ENCODE data around the gene VWA3A. TPM values are rescaled to one million over a fixed set of nuclear protein-coding genes. Genes with fewer than 3 reads are reported as not detected.

The VWA3A gene
- total RNA-seq, 1 donor, result 0.36 TPM

- Histone ChIP-seq H3K79me2 (ENCODE audit: insufficient read depth, low read length) (no peaks in the 10 kb centered on the region), H3K4me3 (ENCODE audit: insufficient read depth, low read length) (no peak overlapping the region), H3K4me2 (ENCODE audit: insufficient read depth, low read length) (no peak overlapping the region), H3K36me3 (ENCODE audit: insufficient read depth, low read length) (no peaks in the 10 kb centered on the region), H4K20me1 (ENCODE audit: insufficient read depth, low read length) (no peaks in the 10 kb centered on the region), H3K27ac (ENCODE audit: low read depth, low read length) (no peak overlapping the region), H3K27me3 (ENCODE audit: insufficient read depth, low read length) (no peaks in the 10 kb centered on the region), H2AFZ (ENCODE audit: low read length) (no peak overlapping the region), H3K9me3 (ENCODE audit: low read depth, low read length) (no peaks in the 10 kb centered on the region), H3K4me1 (ENCODE audit: insufficient read depth, low read length) (no peaks in the 10 kb centered on the region)
- peak; percentile 27 for DNase-seq (ENCODE audit: insufficient read length, low spot score, missing footprints)
- TF ChIP-seq CTCF (IDR thresholded peaks at IDR 0.05; ENCODE audit: extremely low read depth, low read depth, low read length), result no peak
These were observed 85.9 kb downstream of the VWA3A start for GRCh38 chr16:22177968-22178930.

- Histone ChIP-seq H4K20me1 (ENCODE audit: insufficient read depth, low read length) (no peaks in the 10 kb centered on the region), H3K36me3 (ENCODE audit: insufficient read depth, low read length) (no peaks in the 10 kb centered on the region), H3K79me2 (ENCODE audit: insufficient read depth, low read length) (no peaks in the 10 kb centered on the region), H3K9me3 (ENCODE audit: low read depth, low read length) (no peaks in the 10 kb centered on the region), H3K4me2 (ENCODE audit: insufficient read depth, low read length) (no peak overlapping the region), H3K27ac (ENCODE audit: low read depth, low read length) (no peak overlapping the region), H3K27me3 (ENCODE audit: insufficient read depth, low read length) (no peaks in the 10 kb centered on the region), H3K4me1 (ENCODE audit: insufficient read depth, low read length) (no peaks in the 10 kb centered on the region), H2AFZ (ENCODE audit: low read length) (no peak overlapping the region), H3K4me3 (ENCODE audit: insufficient read depth, low read length) (no peak overlapping the region)
- TF ChIP-seq CTCF (IDR thresholded peaks at IDR 0.05; ENCODE audit: extremely low read depth, low read depth, low read length), result no peak
- DNase-seq (ENCODE audit: insufficient read length, low spot score, missing footprints), result no peak
These were observed 89.1 kb downstream of the VWA3A start for GRCh38 chr16:22181426-22181825.

- DNase-seq (ENCODE audit: insufficient read length, low spot score, missing footprints), result no peak
- no peaks in the 10 kb centered on the region for H3K79me2 ChIP-seq (ENCODE audit: insufficient read depth, low read length)
- H3K4me2 ChIP-seq (ENCODE audit: insufficient read depth, low read length), result no peak overlapping the region
- H3K9me3 ChIP-seq (ENCODE audit: low read depth, low read length), result no peaks in the 10 kb centered on the region
- no peaks in the 10 kb centered on the region for H3K4me1 ChIP-seq (ENCODE audit: insufficient read depth, low read length)
- H3K36me3 ChIP-seq (ENCODE audit: insufficient read depth, low read length), result no peaks in the 10 kb centered on the region
- H3K27me3 ChIP-seq (ENCODE audit: insufficient read depth, low read length), result no peaks in the 10 kb centered on the region
- no peaks in the 10 kb centered on the region for H4K20me1 ChIP-seq (ENCODE audit: insufficient read depth, low read length)
- TF ChIP-seq CTCF (IDR thresholded peaks at IDR 0.05; ENCODE audit: extremely low read depth, low read depth, low read length), result no peak
- H3K4me3 ChIP-seq (ENCODE audit: insufficient read depth, low read length), result no peak overlapping the region
- H3K27ac ChIP-seq (ENCODE audit: low read depth, low read length), result no peak overlapping the region
- H2AFZ ChIP-seq (ENCODE audit: low read length), result no peak overlapping the region
These were observed 89.5 kb downstream of the VWA3A start for GRCh38 chr16:22181843-22182242.

GRCh38 chr16:22183335-22183734 is 91.0 kb downstream of the VWA3A start:
- Histone ChIP-seq H3K36me3 (ENCODE audit: insufficient read depth, low read length) (no peaks in the 10 kb centered on the region), H3K4me1 (ENCODE audit: insufficient read depth, low read length) (peaks cover 3% of the 10 kb centered on the region), H3K9me3 (ENCODE audit: low read depth, low read length) (no peaks in the 10 kb centered on the region), H3K79me2 (ENCODE audit: insufficient read depth, low read length) (no peaks in the 10 kb centered on the region), H2AFZ (ENCODE audit: low read length) (no peak overlapping the region), H4K20me1 (ENCODE audit: insufficient read depth, low read length) (no peaks in the 10 kb centered on the region), H3K4me3 (ENCODE audit: insufficient read depth, low read length) (no peak overlapping the region), H3K4me2 (ENCODE audit: insufficient read depth, low read length) (no peak overlapping the region), H3K27me3 (ENCODE audit: insufficient read depth, low read length) (no peaks in the 10 kb centered on the region), H3K27ac (ENCODE audit: low read depth, low read length) (no peak overlapping the region)
- peak; percentile 55 for DNase-seq (ENCODE audit: insufficient read length, low spot score, missing footprints)
- no peak for TF ChIP-seq CTCF (IDR thresholded peaks at IDR 0.05; ENCODE audit: extremely low read depth, low read depth, low read length)

Data from osteoblast (primary cell).